A204.1 (cell line): ENCODE data around the gene MATN3.

Experiments
- FAIRE-seq: peaks from 2 replicates; lab custom pipeline; 2012; peaks lifted over from hg19 to GRCh38; lab: Jason Lieb, UNC

Gene MATN3

GRCh38 chr2:20035955-20036666 is 23.6 kb upstream of the MATN3 start:
- no peak for FAIRE-seq

GRCh38 chr2:20034821-20035220 is 22.4 kb upstream of the MATN3 start:
- no peak for FAIRE-seq

- FAIRE-seq, result no peak
Measured at GRCh38 chr2:20034218-20034617, 21.8 kb upstream of the MATN3 start.

- FAIRE-seq, result no peak
Measured at GRCh38 chr2:20033322-20033721, 20.9 kb upstream of the MATN3 start.

GRCh38 chr2:20030224-20030623 is 17.8 kb upstream of the MATN3 start:
- no peak for FAIRE-seq

- FAIRE-seq, result no peak
Measured at GRCh38 chr2:20027705-20028434, 15.4 kb upstream of the MATN3 start.

- no peak for FAIRE-seq
Measured at GRCh38 chr2:20027260-20027677, 14.8 kb upstream of the MATN3 start.

- FAIRE-seq, result no peak
Measured at GRCh38 chr2:20025065-20025786, 12.8 kb upstream of the MATN3 start.

- FAIRE-seq, result no peak
Measured at GRCh38 chr2:20023688-20024087, 11.2 kb upstream of the MATN3 start.

- no peak for FAIRE-seq
Measured at GRCh38 chr2:20021405-20022009, 9.0 kb upstream of the MATN3 start.

- no peak for FAIRE-seq
Measured at GRCh38 chr2:20019747-20020146, 7.3 kb upstream of the MATN3 start.

- FAIRE-seq, result no peak
Measured at GRCh38 chr2:20018601-20019152, 6.2 kb upstream of the MATN3 start.

- FAIRE-seq, result no peak
Measured at GRCh38 chr2:20016346-20016745, 3.9 kb upstream of the MATN3 start.

GRCh38 chr2:20015482-20016083 is 3.1 kb upstream of the MATN3 start:
- FAIRE-seq, result peak; percentile 86

GRCh38 chr2:20013126-20013849 is 820 bp upstream of the MATN3 start:
- no peak for FAIRE-seq

- FAIRE-seq, result no peak
Measured at GRCh38 chr2:20012032-20012281, 511 bp downstream of the MATN3 start.

- FAIRE-seq, result no peak
Measured at GRCh38 chr2:20011276-20012031, 1.0 kb downstream of the MATN3 start.

- no peak for FAIRE-seq
Measured at GRCh38 chr2:20008703-20009102, 3.8 kb downstream of the MATN3 start.

GRCh38 chr2:20005891-20006470 is 6.5 kb downstream of the MATN3 start:
- FAIRE-seq, result no peak

- no peak for FAIRE-seq
Measured at GRCh38 chr2:20005067-20005627, 7.3 kb downstream of the MATN3 start.
